CD4-positive, alpha-beta T cell (primary cell): ENCODE data around the gene GALNT2. TPM values are rescaled to one million over a fixed set of nuclear protein-coding genes. Genes with fewer than 3 reads are reported as not detected.

Experiments used
- ATAC-seq: fragments of 200-7000 bp; cut with Tn5 transposase; one replicate; pipeline ENCODE4 v1.10.0; 2022; ENCODE audit warnings: mild to moderate bottlenecking; ENCODE audit not compliant: poor library complexity
- CTCF ChIA-PET: fragments of 350-600 bp; sonication (Branson Sonifier 250); formaldehyde crosslinking; loops from one replicate; lab custom pipeline; 2021; ENCODE audit warnings: antibody characterized with exemption, inconsistent platforms; lab: Charles Lee
- POLR2A ChIA-PET: fragments of 350-600 bp; sonication (Branson Sonifier 250); formaldehyde crosslinking; loops from one replicate; lab custom pipeline; 2021; ENCODE audit warnings: antibody characterized with exemption, inconsistent platforms; lab: Charles Lee
- DNase-seq, 14 experiments: peaks; one replicate each; pipeline ENCODE4 v3.0.0-alpha.2; 2013 to 2020; ENCODE audit warnings: mixed read lengths in 2 of 14
- H3K27ac ChIP-seq, 2 donors: one replicate each; pipeline versions ENCODE4 v1.5.1 to v1.7.0; 2013; ENCODE audit warnings: low read length in 2 of 2, low read depth in 1 of 2, mild to moderate bottlenecking in 1 of 2
- H3K27me3 ChIP-seq, 2 experiments: 1 replicate in 1 of 2; 2 replicates in 1 of 2; pipeline versions ENCODE4 v1.6.1 to v1.7.0; 2013; ENCODE audit warnings: low read length in 2 of 2, control low read depth in 1 of 2, mild to moderate bottlenecking in 1 of 2, moderate library complexity in 1 of 2; ENCODE audit not compliant: insufficient read depth in 2 of 2, control insufficient read depth in 1 of 2
- H3K36me3 ChIP-seq: one replicate; pipeline ENCODE4 v1.6.1; 2013; ENCODE audit warnings: low read length, control low read depth; ENCODE audit not compliant: insufficient read depth
- H3K4me1 ChIP-seq: one replicate; pipeline ENCODE4 v1.6.1; 2013; ENCODE audit warnings: low read length, control low read depth; ENCODE audit not compliant: insufficient read depth
- H3K4me3 ChIP-seq: one replicate; pipeline ENCODE4 v1.5.1; 2013; ENCODE audit warnings: mild to moderate bottlenecking, low read length, moderate library complexity
- H3K9me3 ChIP-seq, 2 experiments: 1 replicate in 1 of 2; 2 replicates in 1 of 2; pipeline versions ENCODE4 v1.6.1 to v1.7.0; 2013; ENCODE audit warnings: low read length in 2 of 2, mild to moderate bottlenecking in 2 of 2, control low read depth in 1 of 2, moderate library complexity in 1 of 2; ENCODE audit not compliant: control insufficient read depth in 1 of 2, insufficient read depth in 1 of 2
- H3K27ac Mint-ChIP-seq: one replicate; pipeline ENCODE4 v1.8.0; 2020; ENCODE audit warnings: mixed read lengths
- H3K27me3 Mint-ChIP-seq: one replicate; pipeline ENCODE4 v1.8.0; 2021; ENCODE audit warnings: mixed read lengths
- H3K36me3 Mint-ChIP-seq: one replicate; pipeline ENCODE4 v1.8.0; 2021; ENCODE audit warnings: low read depth, mixed read lengths
- H3K4me1 Mint-ChIP-seq: one replicate; pipeline ENCODE4 v1.8.0; 2021; ENCODE audit warnings: low read depth, mixed read lengths
- H3K4me3 Mint-ChIP-seq: one replicate; pipeline ENCODE4 v1.8.0; 2020; ENCODE audit warnings: mild to moderate bottlenecking, mixed read lengths
- H3K9me3 Mint-ChIP-seq: one replicate; pipeline ENCODE4 v1.8.0; 2020; ENCODE audit warnings: mixed read lengths
- CTCF ChIP-seq: fragments of 200-600 bp; IDR thresholded peaks from one replicate; pipeline ENCODE4 v1.8.0; 2022; ENCODE audit warnings: antibody characterized with exemption, mild to moderate bottlenecking
- intact Hi-C, 2 experiments: fragments of 100-400 bp; cut with DNase I in 1 of 2; cut with micrococcal nuclease in 1 of 2; formaldehyde crosslinking; loops; one replicate each; pipeline versions ENCODE4 v1.15.1 to v1.9.0; 2023 to 2025; cut with DNase I, micrococcal nuclease
- total RNA-seq, 174 experiments: library from RNA in 2 of 174; stranded (reverse) in 2 of 174; gene quantifications; one replicate each; pipeline ENCODE4 v1.2.3 and lab custom pipeline; 2021 to 2026

The GALNT2 gene
- total RNA-seq, 2 experiments from 2014 or later: 11.0 to 11.4 TPM

- peaks cover 4% of the 10 kb centered on the region for H3K4me1 Mint-ChIP-seq
- Histone ChIP-seq H3K4me1 (peaks cover 5% of the 10 kb centered on the region), H3K27me3 (no peaks in the 10 kb centered on the region), H3K27ac (no peak overlapping the region), H3K9me3 (no peaks in the 10 kb centered on the region), H3K4me3 (no peak overlapping the region), H3K36me3 (no peaks in the 10 kb centered on the region)
- no peak for TF ChIP-seq CTCF
- no peak overlapping the region for H3K4me3 Mint-ChIP-seq
- H3K27me3 Mint-ChIP-seq: no peaks in the 10 kb centered on the region
- intact Hi-C loops: loop anchor here (1.0 to 10.0 kb wide), 5 partner anchors 142 to 1645 kb away; no protein-coding TSS in a partner anchor
- no peak overlapping the region for H3K27ac Mint-ChIP-seq
- ChIA-PET POLR2A (no interaction called here), CTCF (no interaction called here)
- ATAC-seq (no peak), DNase-seq (no peak)
- no peaks in the 10 kb centered on the region for H3K36me3 Mint-ChIP-seq
- no peaks in the 10 kb centered on the region for H3K9me3 Mint-ChIP-seq
Observed at GRCh38 chr1:230309646-230310177, 242.7 kb downstream of the GALNT2 start.

- ChIA-PET POLR2A (interaction anchor here (0.6 kb wide), 1 partner anchor 731 kb away, joined by 3 read pairs; no protein-coding TSS in a partner anchor), CTCF (no interaction called here)
- no peaks in the 10 kb centered on the region for H3K9me3 Mint-ChIP-seq
- Histone ChIP-seq H3K27ac (no peak overlapping the region), H3K36me3 (no peaks in the 10 kb centered on the region), H3K4me3 (no peak overlapping the region), H3K9me3 (no peaks in the 10 kb centered on the region), H3K4me1 (peaks cover 5% of the 10 kb centered on the region), H3K27me3 (no peaks in the 10 kb centered on the region)
- DNase-seq (peak; percentile 23 to 83 (median 57)), ATAC-seq (peak; percentile 59)
- no peaks in the 10 kb centered on the region for H3K27me3 Mint-ChIP-seq
- no peaks in the 10 kb centered on the region for H3K36me3 Mint-ChIP-seq
- intact Hi-C loops: loop anchor here (1.0 to 10.0 kb wide), 5 partner anchors 143 to 1646 kb away; no protein-coding TSS in a partner anchor
- no peak overlapping the region for H3K4me3 Mint-ChIP-seq
- peak; percentile 98 for TF ChIP-seq CTCF
- peaks cover 4% of the 10 kb centered on the region for H3K4me1 Mint-ChIP-seq
- H3K27ac Mint-ChIP-seq: no peak overlapping the region
Observed at GRCh38 chr1:230310381-230311163, 243.5 kb downstream of the GALNT2 start.

GRCh38 chr1:230312676-230313075 lies 245.6 kb downstream of the GALNT2 start:
- Mint-ChIP-seq H3K36me3 (no peaks in the 10 kb centered on the region), H3K4me1 (peaks cover 4% of the 10 kb centered on the region), H3K27me3 (no peaks in the 10 kb centered on the region), H3K4me3 (no peak overlapping the region), H3K27ac (no peak overlapping the region), H3K9me3 (no peaks in the 10 kb centered on the region)
- ChIA-PET CTCF (no interaction called here), POLR2A (no interaction called here)
- no peak for ATAC-seq
- no peaks in the 10 kb centered on the region for H3K36me3 ChIP-seq
- intact Hi-C loops: loop anchor here (5.0 to 10.0 kb wide), 3 partner anchors 145 to 1648 kb away; no protein-coding TSS in a partner anchor
- H3K27ac ChIP-seq: no peak overlapping the region
- H3K4me3 ChIP-seq: no peak overlapping the region
- H3K9me3 ChIP-seq: no peaks in the 10 kb centered on the region
- no peak for DNase-seq
- no peaks in the 10 kb centered on the region for H3K27me3 ChIP-seq
- TF ChIP-seq CTCF: no peak
- H3K4me1 ChIP-seq: peaks cover 5% of the 10 kb centered on the region
